HG02610 (cell line): ENCODE results near the gene SLC35G3.
"Not testable (repeated sequence)": the region's sequence is repeated elsewhere in the genome, so short reads cannot be mapped to it uniquely, and the experiment has no call there.

Source experiments
- ATAC-seq: cut with Tn5 transposase; IDR thresholded peaks from one replicate; pipeline ENCODE4 v1.9.1; 2021; ENCODE audit warnings: mild to moderate bottlenecking, moderate library complexity; ENCODE audit not compliant: unreplicated experiment

SLC35G3 gene

DNA sequence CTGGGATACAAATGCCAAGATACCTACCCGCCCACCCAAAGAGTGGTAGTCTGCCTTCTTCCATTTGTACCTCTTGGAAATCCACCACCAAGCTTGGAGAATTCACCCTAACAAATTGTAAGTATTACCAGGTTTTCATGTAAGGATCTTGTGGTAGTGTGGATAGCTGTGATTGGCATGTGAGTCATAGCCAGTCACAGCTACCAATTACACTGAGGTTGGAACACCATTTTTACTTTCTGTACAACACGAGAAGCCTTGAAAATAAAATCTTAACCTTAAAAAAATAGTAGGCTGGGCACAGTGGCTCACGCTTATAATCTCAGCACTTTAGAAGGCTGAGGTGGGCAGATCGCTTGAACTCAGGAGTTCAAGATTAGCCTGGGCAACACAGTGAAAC is 18.5 kb upstream of the SLC35G3 start:
- ATAC-seq = no peak

DNA sequence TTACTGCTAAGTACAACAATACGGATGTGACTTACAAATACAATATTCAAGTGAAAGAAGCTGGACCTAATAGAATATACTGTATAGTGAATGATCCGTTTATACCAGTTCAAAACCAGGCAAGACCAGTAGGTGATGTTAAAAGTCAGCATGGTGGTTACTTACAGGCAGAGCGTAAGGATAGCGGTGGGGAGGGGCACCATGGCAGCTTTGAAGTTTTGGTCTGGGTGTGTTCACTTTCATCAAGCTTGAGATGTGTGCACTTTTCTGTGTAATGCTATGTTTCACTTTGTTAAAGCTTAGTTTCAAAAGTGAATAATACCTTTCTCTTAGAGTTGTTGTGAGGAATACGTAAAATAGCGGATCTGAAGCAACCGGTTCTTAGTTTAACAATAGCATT is 16.5 kb upstream of the SLC35G3 start:
- ATAC-seq = no peak

DNA sequence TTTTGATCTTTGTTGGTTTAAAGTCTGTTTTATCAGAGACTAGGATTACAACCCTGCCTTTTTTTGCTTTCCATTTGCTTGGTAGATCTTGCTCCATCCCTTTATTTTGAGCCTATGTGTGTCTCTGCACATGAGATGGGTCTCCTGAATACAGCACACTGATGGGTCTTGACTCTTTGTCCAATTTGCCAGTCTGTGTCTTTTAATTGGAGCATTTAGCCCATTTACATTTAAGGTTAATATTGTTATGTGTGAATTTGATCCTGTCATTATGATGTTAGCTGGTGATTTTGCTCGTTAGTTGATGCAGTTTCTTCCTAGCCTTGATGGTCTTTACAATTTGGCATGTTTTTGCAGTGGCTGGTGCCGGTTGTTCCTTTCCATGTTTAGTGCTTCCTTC is 8.4 kb upstream of the SLC35G3 start:
- ATAC-seq = not testable (repeated sequence)

DNA sequence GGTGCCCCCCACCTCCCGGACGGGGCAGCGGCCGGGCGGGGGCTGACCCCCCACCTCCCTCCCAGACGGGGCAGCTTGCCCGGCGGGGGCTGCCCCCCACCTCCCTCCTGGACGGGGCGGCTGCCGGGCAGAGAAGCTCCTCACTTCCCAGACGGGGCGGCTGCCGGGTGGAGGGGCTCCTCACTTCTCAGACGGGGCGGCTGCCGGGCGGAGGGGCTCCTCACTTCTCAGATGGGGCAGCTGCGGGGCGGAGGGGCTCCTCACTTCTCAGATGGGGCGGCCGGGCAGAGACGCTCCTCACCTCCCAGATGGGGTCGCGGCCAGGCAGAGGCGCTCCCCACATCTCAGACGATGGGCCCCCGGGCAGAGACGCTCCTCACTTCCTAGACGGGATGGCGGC is 869 bp upstream of the SLC35G3 start:
- not testable (repeated sequence) for ATAC-seq

DNA sequence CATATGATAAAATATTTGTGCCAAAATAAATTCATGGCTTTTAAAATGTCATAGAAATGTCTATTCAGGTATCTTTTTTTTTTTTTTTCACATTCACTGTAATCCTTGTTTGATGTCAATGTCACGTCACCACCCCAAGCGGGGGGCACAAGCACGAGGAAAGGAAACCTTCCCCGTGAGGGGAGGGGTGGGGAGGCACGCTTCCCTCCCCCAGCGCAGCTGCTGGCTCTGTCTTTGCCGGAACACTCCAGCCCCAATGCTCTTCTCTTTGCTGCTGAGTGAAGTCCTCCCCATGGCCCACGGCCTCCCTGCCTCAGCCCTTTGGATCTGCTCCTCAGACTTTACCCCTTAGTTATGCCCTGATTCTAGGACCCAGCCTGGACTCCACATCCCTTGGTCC is 1.5 kb downstream of the SLC35G3 start:
- no peak for ATAC-seq

DNA sequence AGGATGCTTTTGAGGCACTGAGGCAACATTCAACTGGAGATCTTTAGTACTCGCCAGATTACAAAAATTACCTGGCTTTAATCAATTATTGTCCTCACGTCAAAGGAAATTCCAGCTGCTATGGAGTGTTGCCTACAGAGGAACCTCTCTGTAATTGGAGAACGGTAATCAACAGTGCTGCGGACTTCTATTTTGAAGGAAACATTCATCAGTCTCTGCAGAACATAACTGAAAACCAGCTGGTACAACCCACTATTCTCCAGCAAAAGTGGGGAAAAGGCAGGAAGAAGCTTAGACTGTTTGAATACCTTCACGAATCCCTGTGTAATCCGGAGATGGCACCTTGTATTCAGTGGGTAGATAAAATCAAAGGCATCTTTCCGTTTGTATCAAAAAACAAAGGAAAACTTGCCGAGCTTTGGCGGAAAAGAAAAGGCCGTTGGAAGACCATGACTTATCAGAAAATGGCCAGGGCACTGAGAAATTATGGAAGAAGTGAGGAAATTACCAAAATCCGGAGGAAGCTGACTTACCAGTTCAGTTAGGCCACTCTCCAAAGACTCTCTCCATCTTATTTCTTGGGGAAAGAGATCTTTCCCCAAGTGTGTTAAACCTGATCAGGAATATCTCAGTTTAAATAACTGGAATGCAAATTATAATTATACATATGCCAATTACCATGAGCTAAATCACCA is 3.0 kb downstream of the SLC35G3 start:
- ATAC-seq = no peak

DNA sequence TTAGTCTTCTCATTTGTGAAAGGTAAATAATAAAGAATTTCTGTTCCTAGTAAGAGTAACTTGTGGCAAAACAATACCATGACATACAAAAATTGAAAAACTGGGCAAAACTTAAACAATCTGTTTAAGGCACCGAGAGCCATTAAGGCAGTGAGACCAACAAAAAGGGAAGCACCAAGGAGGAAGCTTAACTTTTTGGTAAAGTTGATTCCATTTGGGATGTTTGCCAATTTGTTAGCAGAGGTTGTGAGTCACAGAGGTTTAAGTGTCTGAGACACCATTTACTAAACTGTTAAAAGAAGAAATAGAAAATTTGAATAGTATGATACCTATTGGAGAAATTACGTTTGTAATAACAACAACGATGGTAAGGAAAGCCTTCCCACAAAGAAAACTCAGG is 4.9 kb downstream of the SLC35G3 start:
- ATAC-seq = no peak

DNA sequence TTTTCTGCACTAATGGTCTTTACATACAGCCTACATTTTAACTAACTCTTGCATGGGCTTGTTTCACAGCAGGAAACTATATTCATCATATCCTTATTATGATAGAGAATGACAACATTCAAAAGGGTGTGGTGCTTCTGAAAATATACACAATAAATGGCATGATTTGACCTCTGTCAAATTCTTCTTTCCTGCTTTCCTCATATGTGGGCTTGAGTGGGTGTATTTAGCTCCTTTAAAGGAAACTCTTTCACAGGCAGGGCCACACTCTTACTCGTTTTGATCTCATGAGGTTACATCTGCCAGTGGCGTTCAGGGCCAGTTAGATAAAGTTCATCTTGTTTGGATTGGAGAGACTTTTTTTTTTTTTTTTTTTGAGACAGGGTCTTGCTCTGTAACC is 6.1 kb downstream of the SLC35G3 start:
- no peak for ATAC-seq

DNA sequence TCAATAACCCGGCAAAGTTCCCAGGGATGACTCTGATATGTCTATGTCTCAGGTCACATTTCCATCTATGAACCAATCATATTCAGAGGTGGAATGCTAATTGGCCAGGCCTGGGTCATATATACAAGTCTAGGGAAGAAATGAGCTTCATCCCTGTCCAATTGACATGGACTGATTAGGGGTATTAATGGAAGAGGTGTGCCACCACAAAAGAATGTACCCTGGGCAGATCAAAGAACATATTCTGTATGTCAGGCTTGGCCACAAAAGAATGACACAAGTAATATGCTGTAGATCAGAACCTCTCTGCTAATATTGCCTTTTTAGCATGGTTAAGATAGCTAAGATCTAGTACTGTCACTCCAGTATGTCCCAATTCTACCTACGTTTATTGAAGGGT is 6.7 kb downstream of the SLC35G3 start:
- ATAC-seq = no peak

DNA sequence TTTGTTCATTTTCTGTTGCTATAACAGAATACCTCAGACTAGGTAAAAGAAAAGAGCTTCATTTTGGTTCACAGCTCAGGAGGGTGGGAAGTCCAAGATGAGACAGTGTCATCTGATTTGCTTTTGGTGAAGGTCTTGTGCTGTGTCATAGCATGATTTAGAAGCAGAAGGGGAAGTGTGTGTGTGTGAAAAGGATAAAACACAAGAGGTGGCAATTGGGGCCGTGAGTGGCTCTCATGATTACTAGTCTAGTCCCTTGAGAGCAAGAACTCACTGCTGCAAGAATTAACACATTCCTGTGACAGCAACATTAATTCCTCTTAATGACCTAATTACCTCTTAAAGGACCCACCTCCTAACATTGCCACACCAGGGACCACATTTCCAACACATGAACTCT is 8.3 kb downstream of the SLC35G3 start:
- peak; percentile 77 for ATAC-seq

DNA sequence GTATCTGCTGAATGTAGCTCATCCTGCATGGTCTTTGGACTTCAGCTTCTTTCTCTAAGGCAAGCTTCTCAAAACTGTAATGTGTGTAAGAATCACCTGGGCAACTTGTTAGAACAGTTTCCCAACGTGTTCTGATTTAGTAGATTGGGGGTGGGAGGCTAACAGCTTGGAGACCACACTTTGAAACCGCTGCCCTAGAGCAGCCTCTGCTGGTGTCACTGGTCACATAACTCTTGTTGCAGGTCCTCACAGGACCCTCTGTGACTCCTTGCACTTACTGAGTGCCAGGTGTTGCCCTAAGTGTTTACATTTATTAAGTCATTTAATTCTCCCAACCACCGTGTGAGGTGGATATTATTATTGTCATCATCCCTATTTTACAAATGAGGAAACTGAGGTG is 9.9 kb downstream of the SLC35G3 start:
- no peak for ATAC-seq

DNA sequence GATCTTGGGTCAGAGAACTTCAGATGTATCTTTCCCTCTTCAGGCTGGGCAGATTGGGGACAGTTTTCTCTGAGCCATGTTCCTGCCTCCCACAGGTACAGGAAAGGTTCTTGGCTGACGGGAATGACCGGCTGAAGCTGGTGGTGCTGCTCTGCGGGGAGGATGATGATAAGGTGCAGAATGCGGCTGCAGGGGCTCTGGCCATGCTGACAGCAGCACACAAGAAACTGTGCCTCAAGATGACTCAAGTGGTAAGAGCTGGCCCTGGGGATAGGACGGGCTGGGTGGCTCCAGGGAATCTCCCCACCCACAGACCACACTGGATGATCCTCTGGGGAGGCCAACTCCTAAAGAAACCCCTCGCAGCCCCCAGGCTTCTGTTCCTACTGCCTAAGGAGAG is 10.9 kb downstream of the SLC35G3 start:
- ATAC-seq = no peak

DNA sequence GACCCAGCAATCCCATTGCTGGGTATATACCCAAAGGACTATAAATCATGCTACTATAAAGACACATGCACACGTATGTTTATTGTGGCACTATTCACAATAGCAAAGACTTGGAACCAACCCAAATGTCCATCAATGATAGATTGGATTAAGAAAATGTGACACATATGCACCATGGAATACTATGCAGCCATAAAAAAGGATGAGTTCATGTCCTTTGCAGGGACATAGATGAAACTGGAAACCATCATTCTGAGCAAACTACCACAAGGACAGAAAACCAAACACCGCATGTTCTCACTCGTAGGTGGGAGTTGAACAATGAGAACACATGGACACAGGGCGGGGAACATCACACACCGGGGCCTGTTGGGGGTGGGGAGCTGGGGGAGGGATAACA is 14.8 kb downstream of the SLC35G3 start:
- not testable (repeated sequence) for ATAC-seq

DNA sequence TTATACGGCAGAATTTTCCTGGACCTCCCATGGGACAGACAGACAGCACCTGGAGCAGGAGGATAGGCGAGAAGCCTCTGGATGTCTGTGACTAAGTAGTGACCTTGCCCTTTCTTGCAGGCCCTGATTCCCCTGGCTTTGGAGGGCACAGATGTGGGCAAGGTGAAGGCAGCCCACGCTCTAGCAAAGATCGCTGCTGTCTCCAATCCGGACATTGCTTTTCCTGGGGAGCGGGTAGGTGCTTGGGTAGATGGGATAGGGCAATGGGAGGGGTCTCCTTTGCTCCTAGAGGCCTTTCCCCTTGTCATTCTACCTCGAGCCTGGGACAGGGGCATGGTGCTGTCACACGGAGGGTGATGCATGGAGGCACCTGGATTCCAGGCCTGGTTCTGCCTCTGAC is 17.3 kb downstream of the SLC35G3 start:
- ATAC-seq = no peak

DNA sequence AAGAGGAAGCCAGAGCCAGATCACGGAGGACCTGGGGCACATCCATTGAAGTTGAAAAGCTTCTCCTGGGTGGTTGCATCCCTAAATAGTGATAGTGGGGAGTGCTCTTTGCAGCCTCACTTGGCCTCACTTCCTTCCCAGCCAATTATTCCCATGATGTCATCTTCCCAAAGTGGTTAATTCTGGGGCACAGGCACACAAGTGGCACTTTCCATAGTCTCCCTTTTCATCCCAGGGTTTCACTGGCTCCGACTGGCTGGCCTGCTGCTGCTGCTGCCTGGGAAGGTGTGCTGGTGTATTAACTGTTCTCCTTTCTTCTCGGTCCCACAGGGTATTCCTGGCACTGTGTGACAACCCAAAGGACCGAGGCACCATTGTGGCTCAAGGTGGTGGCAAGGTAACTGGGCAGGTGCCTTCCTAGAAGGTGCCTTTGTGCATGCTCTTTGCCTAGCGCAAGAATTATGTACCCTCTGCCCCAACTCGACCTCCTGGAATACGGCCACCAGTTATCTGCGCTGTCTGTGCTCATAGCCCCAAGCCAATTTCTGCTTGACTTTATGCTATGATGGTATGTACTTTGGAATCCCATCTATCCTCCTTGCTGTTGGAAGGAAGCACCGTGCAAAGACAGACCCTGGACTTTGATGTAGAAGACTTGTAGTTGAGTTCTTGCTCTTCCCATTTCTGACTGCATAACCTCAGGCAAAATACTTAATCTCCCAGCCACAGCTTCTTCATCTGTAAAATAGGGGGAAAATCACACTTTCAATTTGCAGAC is 18.4 kb downstream of the SLC35G3 start:
- ATAC-seq = no peak

DNA sequence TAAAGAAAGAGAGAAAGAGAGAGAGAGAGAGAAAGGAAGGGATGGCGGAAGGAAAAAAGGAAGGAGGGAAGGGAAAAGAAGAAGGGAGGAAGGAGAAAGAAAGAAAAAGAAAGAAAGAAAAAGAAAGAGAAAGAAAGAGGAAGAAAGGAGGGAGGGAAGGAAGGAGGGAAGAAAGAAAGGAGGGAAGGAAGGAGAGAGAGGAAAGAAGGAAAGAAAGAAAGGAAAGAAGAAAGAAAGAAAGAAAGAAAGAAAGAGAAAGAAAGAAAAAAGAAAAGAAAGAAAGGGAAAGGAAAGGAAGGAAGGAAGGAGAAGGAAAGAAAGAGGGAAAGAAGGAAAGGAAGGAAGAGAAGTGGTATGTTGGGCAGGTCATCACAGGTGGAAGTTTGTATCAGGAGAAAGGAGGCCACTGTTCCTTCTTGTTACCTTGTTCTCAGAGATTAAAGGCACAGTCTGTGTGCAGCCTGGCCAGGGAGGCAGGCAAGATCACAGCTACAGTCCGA is 19.3 kb downstream of the SLC35G3 start:
- no peak for ATAC-seq

DNA sequence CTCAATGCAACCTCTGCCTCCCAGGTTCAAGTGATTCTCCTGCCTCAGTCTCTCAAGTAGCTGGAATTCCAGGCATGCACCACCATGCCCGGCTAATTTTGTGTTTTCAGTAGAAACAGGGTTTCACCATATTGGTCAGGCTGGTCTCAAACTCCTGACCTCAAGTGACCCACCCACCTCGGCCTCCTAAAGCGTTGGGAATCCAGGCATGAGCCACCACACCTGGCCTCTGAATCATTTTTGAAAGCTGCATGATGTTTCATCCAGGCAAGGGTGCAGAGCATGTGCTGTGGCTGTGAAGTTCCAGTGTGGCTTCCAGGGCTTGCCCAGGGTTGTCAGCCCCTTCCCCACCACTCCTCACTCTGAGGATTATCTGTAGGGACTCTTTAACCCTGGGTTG is 21.9 kb downstream of the SLC35G3 start:
- ATAC-seq = not testable (repeated sequence)

DNA sequence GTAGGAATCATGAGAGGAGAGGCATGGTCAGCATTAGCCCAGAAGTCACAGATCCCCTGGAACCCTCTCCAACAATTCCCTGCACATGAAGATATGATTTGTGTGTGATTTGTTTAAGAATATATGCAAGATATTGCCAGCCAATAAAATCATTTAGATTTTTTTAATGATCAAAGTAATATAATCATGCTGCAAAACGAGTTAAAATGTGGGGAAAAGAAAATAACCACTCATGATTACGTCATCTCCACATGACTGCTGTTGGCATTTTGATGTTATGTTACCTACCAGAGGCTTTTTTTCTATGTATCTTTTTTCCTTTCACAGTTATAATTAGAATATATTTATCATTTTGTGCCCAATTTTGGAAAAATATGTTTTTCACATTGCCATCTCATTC is 22.4 kb downstream of the SLC35G3 start:
- no peak for ATAC-seq

DNA sequence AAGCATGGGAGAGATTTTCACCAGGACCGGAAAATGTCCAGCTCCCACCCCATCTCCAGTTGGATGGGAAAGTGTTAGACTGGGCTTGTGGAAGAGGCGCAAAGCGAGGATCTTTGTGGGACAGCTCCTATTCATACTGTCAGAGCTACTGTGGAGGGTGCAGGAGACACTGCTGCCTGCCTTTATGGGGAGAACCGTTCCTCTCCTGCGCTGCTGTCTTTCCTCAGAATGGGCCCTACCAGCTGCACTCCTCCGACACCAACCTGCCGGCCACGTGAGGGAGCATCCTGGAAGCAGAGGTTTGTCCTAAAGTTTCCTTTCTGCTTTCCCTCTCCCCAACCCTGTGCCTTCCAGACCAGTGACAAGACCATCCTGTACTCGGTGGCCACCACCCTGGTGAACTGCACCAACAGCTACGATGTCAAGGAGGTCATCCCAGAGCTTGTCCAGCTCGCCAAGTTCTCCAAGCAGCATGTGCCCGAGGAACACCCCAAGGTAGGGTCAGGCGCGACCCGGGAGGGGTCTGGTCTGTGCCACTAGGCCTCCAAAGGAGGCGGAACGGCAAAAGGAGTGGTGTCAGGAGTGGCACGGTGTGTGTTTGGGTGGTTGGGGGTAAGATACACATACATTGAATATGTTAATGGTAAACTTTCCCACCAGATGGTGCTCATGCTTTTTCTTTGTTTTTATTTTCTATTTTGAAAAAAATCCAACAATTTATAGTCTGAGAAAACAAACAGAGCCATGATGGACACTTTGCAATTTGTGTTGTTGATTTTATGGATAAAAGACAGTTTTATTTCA is 23.0 kb downstream of the SLC35G3 start:
- no peak for ATAC-seq

DNA sequence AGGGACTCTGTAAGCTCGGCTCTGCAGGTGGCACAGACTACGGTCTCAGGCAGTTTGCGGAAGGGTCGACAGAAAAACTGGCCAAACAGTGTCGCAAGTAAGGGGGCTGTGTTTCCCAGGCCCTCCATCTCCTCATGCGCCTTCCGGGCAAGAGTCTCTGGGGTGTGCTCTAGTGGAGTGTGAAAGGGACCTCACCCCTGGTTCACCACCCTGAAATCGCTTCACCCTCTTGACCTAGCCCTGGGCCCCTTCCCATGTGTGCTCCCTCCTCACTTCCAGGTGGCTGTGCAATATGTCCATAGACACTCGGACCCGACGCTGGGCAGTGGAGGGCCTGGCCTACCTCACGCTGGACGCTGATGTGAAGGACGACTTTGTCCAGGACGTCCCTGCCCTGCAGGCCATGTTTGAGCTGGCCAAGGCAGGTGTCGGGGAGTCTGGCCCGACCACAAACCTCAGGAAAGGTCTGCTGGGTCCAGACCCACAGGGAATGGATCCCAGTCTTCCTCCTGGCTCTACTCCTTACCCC is 24.3 kb downstream of the SLC35G3 start:
- no peak for ATAC-seq

DNA sequence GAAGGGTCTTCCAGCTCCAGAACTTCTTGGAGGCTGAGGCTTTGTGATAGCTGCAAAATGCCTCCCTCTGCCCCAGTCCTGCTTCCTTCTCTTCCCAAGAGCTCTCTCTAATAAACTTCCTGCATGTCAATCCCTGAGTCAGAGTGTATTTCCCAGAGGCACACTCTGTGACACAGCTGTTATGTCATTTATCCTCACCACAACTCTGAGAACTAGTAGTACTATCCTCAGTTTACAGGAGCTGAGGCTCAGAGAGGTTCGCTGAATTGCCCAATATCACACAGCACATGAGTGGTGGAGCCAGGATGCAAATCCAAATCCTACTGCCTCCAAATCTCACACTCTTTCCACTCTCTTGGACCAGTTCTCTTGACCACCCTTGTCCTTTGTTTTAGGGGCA is 26.5 kb downstream of the SLC35G3 start:
- ATAC-seq = no peak
